DND-41 (cell line): ENCODE measurements around the gene FIBCD1.

ENCODE experiments used
- ATAC-seq: fragments of 200-7000 bp; cut with Tn5 transposase; 3 replicates; pipeline ENCODE4 v1.9.1; 2021; ENCODE audit warnings: low read depth; ENCODE audit not compliant: insufficient read depth
- DNase-seq: peaks from one replicate; pipeline ENCODE4 v3.0.0-alpha.2; 2020
- H2AFZ ChIP-seq: 2 replicates; pipeline ENCODE4 v1.6.0; 2012; ENCODE audit warnings: low read depth, low read length
- H3K27ac ChIP-seq: 2 replicates; pipeline ENCODE4 v1.5.1; 2012; ENCODE audit warnings: low read length, inconsistent platforms
- H3K27me3 ChIP-seq: fragments of 200-600 bp; sonication (generic); 2 replicates; pipeline ENCODE4 v1.6.0; 2012; ENCODE audit warnings: low read length, mild to moderate bottlenecking, inconsistent platforms; ENCODE audit not compliant: insufficient read depth, poor library complexity
- H3K36me3 ChIP-seq: 2 replicates; pipeline ENCODE4 v1.5.1; 2012; ENCODE audit warnings: low read length, inconsistent platforms; ENCODE audit not compliant: insufficient read depth
- H3K4me1 ChIP-seq: 2 replicates; pipeline ENCODE4 v1.5.1; 2012; ENCODE audit warnings: mild to moderate bottlenecking, low read length; ENCODE audit not compliant: insufficient read depth
- H3K4me2 ChIP-seq: 2 replicates; pipeline ENCODE4 v1.6.0; 2012; ENCODE audit warnings: mild to moderate bottlenecking, moderate library complexity, low read length, inconsistent platforms; ENCODE audit not compliant: insufficient read depth
- H3K4me3 ChIP-seq, 2 experiments: fragments of 200-600 bp in 1 of 2; shearing (Covaris generic) in 1 of 2; 2 replicates each; pipeline ENCODE4 v1.5.1; 2012 to 2016; ENCODE audit warnings: inconsistent platforms in 2 of 2, low read length in 2 of 2, mild to moderate bottlenecking in 2 of 2, low read depth in 1 of 2, moderate library complexity in 1 of 2
- H3K79me2 ChIP-seq: 2 replicates; pipeline ENCODE4 v1.6.0; 2012; ENCODE audit warnings: low read length, inconsistent platforms; ENCODE audit not compliant: insufficient read depth
- H3K9ac ChIP-seq: 2 replicates; pipeline ENCODE4 v1.6.0; 2012; ENCODE audit warnings: low read depth, mild to moderate bottlenecking, inconsistent platforms, low read length, moderate library complexity
- H3K9me3 ChIP-seq: 2 replicates; pipeline ENCODE4 v1.5.1; 2012; ENCODE audit warnings: low read length, moderate library complexity, mild to moderate bottlenecking, inconsistent platforms; ENCODE audit not compliant: insufficient read depth, severe bottlenecking
- H4K20me1 ChIP-seq: 2 replicates; pipeline ENCODE4 v1.6.0; 2012; ENCODE audit warnings: low read length; ENCODE audit not compliant: insufficient read depth
- EZH2 ChIP-seq: IDR thresholded peaks from 3 replicates; pipeline ENCODE4 v1.6.1; 2012; ENCODE audit warnings: borderline replicate concordance, low read depth, mild to moderate bottlenecking, moderate library complexity, low read length, inconsistent platforms; ENCODE audit not compliant: severe bottlenecking
- TF ChIP-seq, protein P1 (sequence below): IDR thresholded peaks from 2 replicates; pipeline ENCODE4 v1.5.1; 2012; ENCODE audit warnings: borderline replicate concordance, low read length, moderate library complexity, mild to moderate bottlenecking; ENCODE audit not compliant: poor library complexity, severe bottlenecking; ENCODE audit errors: extremely low read depth

Gene FIBCD1

DNA sequence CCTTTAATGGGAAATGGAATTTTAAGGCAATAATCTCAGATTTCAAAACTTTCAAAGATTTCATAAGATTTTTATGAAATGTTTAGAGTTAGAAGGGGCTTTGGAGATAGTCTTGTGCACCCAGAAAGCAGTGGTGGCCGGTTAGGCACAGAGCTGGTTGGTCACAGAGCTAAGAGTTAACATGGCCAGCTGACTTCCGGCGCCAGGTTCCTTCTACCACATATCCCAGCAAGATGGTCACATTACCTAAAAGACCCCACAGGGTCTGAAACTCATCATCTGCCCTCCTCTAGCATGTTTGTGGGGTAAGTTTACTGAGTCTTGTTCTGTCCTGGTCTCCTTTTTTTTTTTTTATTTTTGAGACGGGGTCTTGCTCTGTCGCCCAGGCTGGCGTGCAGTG is 61.7 kb downstream of the FIBCD1 start:
- Histone ChIP-seq H3K79me2 (no peaks in the 10 kb centered on the region), H3K4me1 (no peaks in the 10 kb centered on the region), H3K4me2 (no peak overlapping the region), H3K9ac (no peak overlapping the region), H3K27me3 (no peaks in the 10 kb centered on the region), H3K4me3 (no peak overlapping the region), H2AFZ (no peak overlapping the region), H3K27ac (no peak overlapping the region), H3K36me3 (peaks cover 91% of the 10 kb centered on the region), H4K20me1 (0 out of 2 replicates have a peak, but pooled peaks cover 5% of the 10 kb centered on the region), H3K9me3 (no peaks in the 10 kb centered on the region)
- DNase-seq (no peak), ATAC-seq (no peak)
- no peak for TF ChIP-seq EZH2
- TF ChIP-seq, protein P1, sequence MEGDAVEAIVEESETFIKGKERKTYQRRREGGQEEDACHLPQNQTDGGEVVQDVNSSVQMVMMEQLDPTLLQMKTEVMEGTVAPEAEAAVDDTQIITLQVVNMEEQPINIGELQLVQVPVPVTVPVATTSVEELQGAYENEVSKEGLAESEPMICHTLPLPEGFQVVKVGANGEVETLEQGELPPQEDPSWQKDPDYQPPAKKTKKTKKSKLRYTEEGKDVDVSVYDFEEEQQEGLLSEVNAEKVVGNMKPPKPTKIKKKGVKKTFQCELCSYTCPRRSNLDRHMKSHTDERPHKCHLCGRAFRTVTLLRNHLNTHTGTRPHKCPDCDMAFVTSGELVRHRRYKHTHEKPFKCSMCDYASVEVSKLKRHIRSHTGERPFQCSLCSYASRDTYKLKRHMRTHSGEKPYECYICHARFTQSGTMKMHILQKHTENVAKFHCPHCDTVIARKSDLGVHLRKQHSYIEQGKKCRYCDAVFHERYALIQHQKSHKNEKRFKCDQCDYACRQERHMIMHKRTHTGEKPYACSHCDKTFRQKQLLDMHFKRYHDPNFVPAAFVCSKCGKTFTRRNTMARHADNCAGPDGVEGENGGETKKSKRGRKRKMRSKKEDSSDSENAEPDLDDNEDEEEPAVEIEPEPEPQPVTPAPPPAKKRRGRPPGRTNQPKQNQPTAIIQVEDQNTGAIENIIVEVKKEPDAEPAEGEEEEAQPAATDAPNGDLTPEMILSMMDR = no peak

DNA sequence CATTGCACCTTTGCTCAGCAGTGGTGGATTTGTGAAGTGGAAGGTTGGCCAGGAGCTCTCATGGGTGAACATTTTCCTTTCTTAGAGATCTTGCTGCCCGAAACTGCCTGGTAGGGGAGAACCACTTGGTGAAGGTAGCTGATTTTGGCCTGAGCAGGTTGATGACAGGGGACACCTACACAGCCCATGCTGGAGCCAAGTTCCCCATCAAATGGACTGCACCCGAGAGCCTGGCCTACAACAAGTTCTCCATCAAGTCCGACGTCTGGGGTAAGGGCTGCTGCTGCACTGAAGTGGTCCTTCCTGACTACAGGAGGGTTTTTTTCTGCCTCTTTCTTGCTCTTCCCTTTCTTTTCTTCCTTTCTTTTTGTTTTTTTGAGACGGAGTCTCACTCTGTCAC is 64.3 kb downstream of the FIBCD1 start:
- no peak for ATAC-seq

DNA sequence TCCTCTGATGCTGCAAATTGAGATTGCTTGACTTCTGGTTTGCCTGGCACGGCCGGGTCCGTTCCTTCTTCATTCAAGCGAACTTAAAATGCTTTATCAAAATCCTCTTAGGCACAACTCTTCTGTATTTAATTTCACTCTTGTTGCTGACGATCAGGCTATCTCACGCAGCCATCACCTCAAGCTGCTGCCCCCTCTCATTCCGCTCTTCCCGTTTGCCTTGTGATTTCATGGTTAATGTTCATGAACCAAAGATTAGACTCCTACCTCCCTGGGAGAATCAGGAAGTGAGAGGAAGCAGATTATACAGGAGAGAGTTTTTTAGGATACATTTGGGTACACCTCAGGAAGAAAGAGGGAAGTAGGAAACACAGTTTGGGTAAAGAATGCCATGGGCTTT is 65.1 kb downstream of the FIBCD1 start:
- H2AFZ ChIP-seq = no peak overlapping the region
- H3K9ac ChIP-seq = no peak overlapping the region
- ATAC-seq = no peak
- H4K20me1 ChIP-seq = peaks cover 20% of the 10 kb centered on the region
- H3K27ac ChIP-seq = no peak overlapping the region
- no peak for TF ChIP-seq EZH2
- TF ChIP-seq, protein P1 = no peak
- peaks cover 5% of the 10 kb centered on the region; the same call in 1 of the 2 replicates for H3K79me2 ChIP-seq
- peaks cover 86% of the 10 kb centered on the region for H3K36me3 ChIP-seq
- no peak overlapping the region for H3K4me3 ChIP-seq
- no peaks in the 10 kb centered on the region for H3K9me3 ChIP-seq
- H3K4me2 ChIP-seq = no peak overlapping the region
- H3K4me1 ChIP-seq = no peaks in the 10 kb centered on the region
- no peaks in the 10 kb centered on the region for H3K27me3 ChIP-seq
- DNase-seq = no peak

More for the DNA sequence above, 64.3 kb downstream of the FIBCD1 start:
- H2AFZ ChIP-seq = no peak overlapping the region
- TF ChIP-seq, protein P1 = no peak
- no peak for TF ChIP-seq EZH2
- no peak overlapping the region for H3K9ac ChIP-seq
- H4K20me1 ChIP-seq = peaks cover 20% of the 10 kb centered on the region
- H3K36me3 ChIP-seq = peaks cover 89% of the 10 kb centered on the region
- peaks cover 2% of the 10 kb centered on the region; the same call in 1 of the 2 replicates for H3K79me2 ChIP-seq
- no peaks in the 10 kb centered on the region for H3K9me3 ChIP-seq
- no peaks in the 10 kb centered on the region for H3K4me1 ChIP-seq
- no peak overlapping the region for H3K4me3 ChIP-seq
- no peaks in the 10 kb centered on the region for H3K27me3 ChIP-seq
- no peak for DNase-seq
- no peak overlapping the region for H3K4me2 ChIP-seq
- no peak overlapping the region for H3K27ac ChIP-seq
